Stimulated activated CD4-positive, alpha-beta T cell treated with anti-CD3 and anti-CD28 coated beads, Interleukin-2, amount 100 ng/mL, for 48 hours (primary cell): ENCODE data around the gene COMMD2.
A peak's percentile ranks its signal among the peaks of the same experiment; 100 is the strongest.

Experiments
- DNase-seq, 2 donors: peaks; one replicate each; pipeline ENCODE4 v3.0.0-alpha.2; 2020

COMMD2 gene

GRCh38 chr3:149702691-149703441 is 49.4 kb downstream of the COMMD2 start:
- no peak for DNase-seq

- no peak for DNase-seq
These were observed 50.3 kb downstream of the COMMD2 start for GRCh38 chr3:149701977-149702350.

- DNase-seq: peak in 1 of 2 donors; percentile 9
These were observed 50.9 kb downstream of the COMMD2 start for GRCh38 chr3:149701206-149701976.
